GM21390 (cell line): ENCODE data around the gene C2CD3.

Source experiments
- ATAC-seq: cut with Tn5 transposase; IDR thresholded peaks from one replicate; pipeline ENCODE4 v1.9.1; 2021; ENCODE audit not compliant: unreplicated experiment

The C2CD3 gene

DNA sequence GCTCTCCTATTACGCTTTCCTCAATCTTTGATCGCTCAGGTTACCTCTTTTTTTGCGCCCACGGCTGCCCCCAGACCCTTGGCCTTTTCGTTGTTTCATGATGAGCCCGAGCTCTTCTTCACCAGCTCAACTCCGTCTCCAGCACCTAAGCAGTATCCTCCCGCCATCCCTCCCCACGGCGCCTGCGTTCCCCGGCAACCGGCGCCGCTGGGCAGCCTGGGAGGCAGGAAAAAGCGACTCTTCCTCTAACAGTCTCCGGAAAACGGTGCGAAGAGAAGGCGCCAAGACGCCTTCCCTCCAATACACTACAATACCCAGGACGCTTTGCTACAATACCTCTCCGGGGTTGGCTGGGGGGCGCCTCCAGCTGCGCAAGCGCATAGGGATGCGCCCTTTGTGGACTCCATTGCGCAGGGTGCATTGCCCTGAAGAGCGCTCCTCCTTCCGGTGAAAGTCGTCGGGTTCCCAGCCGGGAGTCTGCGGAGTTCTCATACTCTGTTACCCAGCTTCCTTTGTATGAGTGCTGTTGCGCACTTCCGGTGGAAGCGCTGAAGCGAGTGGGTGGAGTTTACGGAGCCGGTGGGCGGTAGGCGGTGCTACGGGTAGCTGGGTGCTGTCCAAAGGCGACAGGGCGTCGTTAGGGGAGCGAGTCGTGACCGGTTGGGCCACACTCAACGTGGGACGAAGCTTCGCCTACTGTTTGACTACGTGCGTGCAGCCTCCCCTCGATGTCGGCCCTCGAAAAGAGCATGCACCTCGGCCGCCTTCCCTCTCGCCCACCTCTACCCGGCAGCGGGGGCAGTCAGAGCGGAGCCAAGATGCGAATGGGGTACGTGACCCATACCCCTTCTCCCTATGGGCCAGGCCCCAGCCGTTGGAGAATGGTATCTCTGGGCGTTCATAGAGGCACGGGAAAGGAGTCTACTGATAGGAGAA lies at the start of gene C2CD3, which contains the start of gene PPME1:
Gene C2CD3 (minus strand): TSS at position 309 of the 936 bp plus-strand sequence. CDS start 210 bp downstream, at position 99.
Gene PPME1 (plus strand): TSS at position 596 of the 936 bp plus-strand sequence. CDS start 133 bp downstream, at position 729.
- peak; percentile 96 for ATAC-seq

GRCh38 chr11:74220376-74220775 lies 49.6 kb upstream of the C2CD3 start:
- ATAC-seq: no peak

GRCh38 chr11:74212533-74212932 lies 41.7 kb upstream of the C2CD3 start:
- no peak for ATAC-seq

DNA sequence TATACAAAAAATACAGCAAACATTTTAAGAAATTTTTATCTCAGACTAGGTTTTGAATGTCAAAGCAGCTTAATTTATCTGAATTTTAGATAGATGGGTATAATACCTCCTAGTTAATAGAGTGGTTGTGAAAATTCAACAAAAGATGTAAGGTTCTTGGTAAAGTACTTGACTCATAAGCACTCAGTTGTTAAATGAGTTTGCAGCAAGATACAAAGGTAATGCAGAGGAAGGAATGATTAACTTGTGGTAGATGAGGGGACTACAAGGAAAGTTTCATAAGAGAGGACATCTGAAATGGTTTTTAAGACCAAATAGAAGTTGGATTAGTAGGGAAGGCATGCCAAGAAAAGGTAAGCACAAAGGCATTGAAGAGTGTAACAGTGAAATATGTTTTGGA lies 37.7 kb upstream of the C2CD3 start:
- no peak for ATAC-seq

- no peak for ATAC-seq
These were observed 35.9 kb upstream of the C2CD3 start for GRCh38 chr11:74206746-74207145.

DNA sequence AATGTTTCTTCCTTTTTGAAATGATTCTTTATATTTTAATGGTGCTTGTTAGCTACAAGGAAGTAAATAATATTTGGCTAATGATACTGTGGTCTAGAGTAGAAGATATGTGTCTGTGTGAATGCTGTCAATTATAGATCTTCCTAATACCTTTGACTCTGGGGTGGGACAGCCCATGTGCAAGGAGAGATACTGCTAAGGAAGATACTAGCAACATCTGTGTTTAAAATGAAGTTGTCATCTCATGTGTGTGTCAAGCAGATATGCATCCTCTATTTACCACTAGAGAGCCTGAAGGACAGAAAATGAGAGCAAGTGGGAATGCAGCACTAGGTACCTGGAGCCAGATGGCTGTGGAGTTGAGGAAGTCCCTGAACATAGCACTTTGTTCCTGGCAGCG lies 34.4 kb upstream of the C2CD3 start:
- no peak for ATAC-seq

- no peak for ATAC-seq
These were observed 33.9 kb upstream of the C2CD3 start for GRCh38 chr11:74204701-74205100.

- no peak for ATAC-seq
These were observed 33.2 kb upstream of the C2CD3 start for GRCh38 chr11:74203966-74204365.

DNA sequence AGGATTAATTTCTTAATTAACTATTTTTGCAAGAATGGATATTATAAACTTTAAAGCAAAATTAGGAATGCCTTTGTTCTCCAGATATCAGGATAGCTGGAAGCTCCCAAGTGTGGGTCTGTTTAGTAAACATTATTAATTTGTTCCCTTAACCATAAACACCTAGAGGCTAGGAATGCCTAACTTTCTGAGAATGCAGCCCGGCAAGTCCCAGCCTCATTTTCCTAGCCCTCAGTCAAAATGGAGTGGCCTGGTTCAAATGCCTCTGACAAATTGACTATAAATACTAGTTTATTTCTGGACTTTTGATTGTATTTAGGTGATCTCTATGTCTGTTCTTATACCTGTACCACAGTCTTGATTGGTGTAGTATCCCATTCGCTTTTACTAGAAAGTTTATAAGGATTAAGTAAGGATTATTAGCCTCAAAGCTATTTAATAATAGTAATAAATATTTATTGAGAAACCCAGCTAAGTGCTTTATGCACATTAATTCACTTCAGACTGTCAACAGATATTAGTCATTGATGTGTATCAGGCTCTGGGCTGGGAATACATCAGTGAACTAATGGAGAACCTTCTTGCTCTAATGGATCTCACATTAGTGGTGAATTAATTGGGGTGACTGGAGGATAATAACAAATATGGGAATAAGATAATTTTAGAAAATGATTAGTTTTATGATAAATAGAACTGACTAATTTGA lies 26.1 kb upstream of the C2CD3 start:
- no peak for ATAC-seq

DNA sequence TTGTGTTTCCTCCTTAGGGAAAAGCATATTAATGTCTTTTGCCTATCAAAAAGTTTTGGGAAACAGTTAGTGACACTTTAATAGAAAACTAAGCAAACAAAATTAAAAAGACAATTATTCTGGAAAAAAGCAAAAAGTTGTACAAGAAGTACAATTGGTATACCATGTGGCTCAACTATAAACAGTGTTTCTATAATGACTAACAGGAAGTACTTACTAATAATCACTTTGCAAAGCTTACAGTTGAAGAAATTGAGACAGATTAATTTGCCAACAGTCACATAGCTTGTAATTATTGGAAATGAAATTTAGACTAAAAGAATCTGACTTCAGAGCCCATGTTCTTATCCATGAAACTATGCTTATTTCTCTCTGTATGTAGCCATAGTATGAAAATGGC lies 25.0 kb upstream of the C2CD3 start:
- no peak for ATAC-seq

GRCh38 chr11:74185695-74186094 lies 14.9 kb upstream of the C2CD3 start:
- no peak for ATAC-seq

GRCh38 chr11:74185285-74185684 lies 14.5 kb upstream of the C2CD3 start:
- no peak for ATAC-seq

- ATAC-seq: no peak
These were observed 11.8 kb upstream of the C2CD3 start for GRCh38 chr11:74182635-74183034.

- ATAC-seq: no peak
These were observed 8.6 kb upstream of the C2CD3 start for GRCh38 chr11:74179234-74180052.

- no peak for ATAC-seq
These were observed 5.1 kb upstream of the C2CD3 start for GRCh38 chr11:74175920-74176319.

DNA sequence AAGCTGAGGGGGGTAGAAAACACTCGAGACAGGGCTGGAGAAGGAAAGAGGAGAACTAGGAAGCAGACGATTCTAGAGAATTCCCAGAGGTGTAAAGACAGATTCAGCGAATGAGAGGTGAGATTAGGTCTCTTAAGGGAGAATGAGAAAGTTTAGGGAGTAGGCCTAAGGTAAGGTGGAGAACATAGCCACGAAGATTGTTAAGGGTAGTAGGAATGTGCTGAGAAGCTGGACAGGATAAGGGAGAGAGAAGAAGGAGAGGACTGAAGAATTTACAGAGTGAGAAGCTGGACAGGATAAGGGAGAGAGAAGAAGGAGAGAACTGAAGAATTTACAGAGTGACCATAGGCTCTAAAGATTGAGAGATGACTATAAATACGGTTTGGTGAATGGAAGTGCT lies 1.2 kb upstream of the C2CD3 start:
- ATAC-seq: no peak

DNA sequence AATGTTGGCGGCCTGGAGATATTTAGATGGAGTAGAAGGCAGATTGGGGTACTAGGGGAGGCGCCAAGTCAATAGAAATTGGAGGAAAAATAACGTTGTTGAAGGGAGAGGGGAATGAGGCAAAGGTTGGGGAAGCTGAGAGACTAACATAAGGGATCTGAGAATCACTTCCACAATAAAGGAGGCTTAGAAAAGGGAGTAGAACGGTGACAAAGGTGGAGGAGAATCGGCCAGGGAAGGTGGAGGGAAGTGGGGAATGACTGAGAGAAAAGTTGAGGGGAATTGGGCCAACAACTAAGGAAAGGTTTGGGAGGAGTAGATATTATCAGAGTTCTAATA lies 797 bp upstream of the C2CD3 start:
- ATAC-seq: no peak

- no peak for ATAC-seq
These were observed 904 bp downstream of the C2CD3 start for GRCh38 chr11:74169738-74170458.

GRCh38 chr11:74168838-74169237 lies 2.0 kb downstream of the C2CD3 start:
- ATAC-seq: no peak

DNA sequence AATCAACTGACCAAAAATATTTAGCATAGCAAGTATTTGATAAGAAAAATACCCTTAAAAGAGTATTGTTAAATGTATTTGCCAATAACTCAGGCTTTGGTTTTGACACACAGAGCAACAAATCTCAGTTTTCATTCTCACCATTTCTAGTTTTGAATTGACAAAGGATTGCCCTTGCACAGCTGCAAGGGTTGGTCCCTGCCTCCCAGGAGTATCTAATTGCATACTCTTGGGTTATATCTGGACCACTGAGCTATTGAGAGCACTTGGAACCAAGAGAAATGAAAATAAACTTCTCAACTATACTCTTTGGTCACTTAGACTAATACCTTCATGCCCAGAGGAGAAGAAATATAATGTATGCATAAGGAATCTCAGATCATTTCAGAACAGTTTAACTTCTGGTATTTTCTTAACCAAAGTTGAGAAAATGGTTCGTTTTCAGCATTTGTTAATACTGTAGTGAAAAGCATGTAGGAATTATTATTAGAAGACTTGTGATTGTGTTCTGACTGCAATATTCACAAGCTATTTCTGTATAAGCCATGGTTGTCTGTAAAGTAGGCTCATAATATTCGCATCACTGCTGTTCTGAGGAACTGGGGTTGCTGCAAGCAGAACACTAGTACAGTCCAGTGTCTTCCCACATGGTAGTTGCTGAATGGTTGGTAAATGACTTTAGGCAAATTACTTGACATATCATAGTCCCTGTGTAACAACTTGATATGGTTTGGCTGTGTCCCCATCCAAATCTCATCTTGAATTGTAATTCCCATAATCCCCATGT lies 7.9 kb downstream of the C2CD3 start:
- ATAC-seq: peak; percentile 68
